ENCODE results near the gene PCARE. TPM values are rescaled to one million over a fixed set of nuclear protein-coding genes. Genes with fewer than 3 reads are reported as not detected.

The PCARE gene
- total RNA-seq, 1 experiment from 2014 or later = not detected

- in situ Hi-C loops (cut with HindIII; ENCODE audit: low sequenced_read_pairs) = no loop called here
- no peak for DNase-seq (ENCODE audit: low spot score)
These were observed 8.0 kb downstream of the PCARE start for GRCh38 chr2:29066271-29066860.

- peak; percentile 9 for DNase-seq (ENCODE audit: low spot score)
- in situ Hi-C loops (cut with HindIII; ENCODE audit: low sequenced_read_pairs) = no loop called here
These were observed 9.1 kb downstream of the PCARE start for GRCh38 chr2:29065068-29065811.

GRCh38 chr2:29064746-29065067 lies 9.6 kb downstream of the PCARE start:
- in situ Hi-C loops (cut with HindIII; ENCODE audit: low sequenced_read_pairs) = no loop called here
- DNase-seq (ENCODE audit: low spot score) = no peak

GRCh38 chr2:29064346-29064715 lies 10.0 kb downstream of the PCARE start:
- DNase-seq (ENCODE audit: low spot score) = no peak

GRCh38 chr2:29063646-29064345 lies 10.5 kb downstream of the PCARE start:
- peak; percentile 15 for DNase-seq (ENCODE audit: low spot score)
- in situ Hi-C loops (cut with HindIII; ENCODE audit: low sequenced_read_pairs) = no loop called here

More at GRCh38 chr2:29064346-29064715, 10.0 kb downstream of the PCARE start:
- in situ Hi-C loops (cut with HindIII; ENCODE audit: low sequenced_read_pairs) = no loop called here

GRCh38 chr2:29063056-29063455 lies 11.3 kb downstream of the PCARE start:
- in situ Hi-C loops (cut with HindIII; ENCODE audit: low sequenced_read_pairs) = no loop called here
- no peak for DNase-seq (ENCODE audit: low spot score)

- DNase-seq (ENCODE audit: low spot score) = no peak
- in situ Hi-C loops (cut with HindIII; ENCODE audit: low sequenced_read_pairs) = no loop called here
These were observed 12.0 kb downstream of the PCARE start for GRCh38 chr2:29062371-29062770.

GRCh38 chr2:29061616-29062015 lies 12.7 kb downstream of the PCARE start:
- in situ Hi-C loops (cut with HindIII; ENCODE audit: low sequenced_read_pairs) = no loop called here

DNA sequence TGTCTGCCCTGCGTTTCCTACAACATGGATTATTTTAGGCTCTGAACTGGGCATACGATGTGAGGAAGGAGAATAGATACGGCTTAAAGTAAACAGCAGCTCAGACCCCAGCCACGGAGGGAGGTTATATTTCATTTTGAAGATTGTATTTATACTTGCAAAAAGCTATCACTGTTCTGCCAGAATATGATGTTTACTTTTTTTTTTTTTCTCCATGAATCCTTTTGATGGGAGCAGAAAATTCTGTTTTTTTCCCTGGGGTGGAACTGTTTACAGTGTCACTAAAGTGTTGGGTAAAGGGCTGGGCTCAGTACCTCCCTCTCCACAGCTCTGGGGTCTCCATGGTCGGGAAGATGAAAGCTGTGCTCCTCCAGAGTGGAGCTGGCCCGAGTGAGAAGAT lies 13.1 kb downstream of the PCARE start:
- in situ Hi-C loops (cut with HindIII; ENCODE audit: low sequenced_read_pairs) = no loop called here

More at GRCh38 chr2:29061616-29062015, 12.7 kb downstream of the PCARE start:
- DNase-seq (ENCODE audit: low spot score) = no peak

GRCh38 chr2:29060441-29060840 lies 13.9 kb downstream of the PCARE start:
- in situ Hi-C loops (cut with HindIII; ENCODE audit: low sequenced_read_pairs) = no loop called here
- DNase-seq (ENCODE audit: low spot score) = no peak

More for the DNA sequence above, 13.1 kb downstream of the PCARE start:
- DNase-seq (ENCODE audit: low spot score) = no peak

GRCh38 chr2:29059624-29060023 lies 14.7 kb downstream of the PCARE start:
- no peak for DNase-seq (ENCODE audit: low spot score)
- in situ Hi-C loops (cut with HindIII; ENCODE audit: low sequenced_read_pairs) = no loop called here

DNA sequence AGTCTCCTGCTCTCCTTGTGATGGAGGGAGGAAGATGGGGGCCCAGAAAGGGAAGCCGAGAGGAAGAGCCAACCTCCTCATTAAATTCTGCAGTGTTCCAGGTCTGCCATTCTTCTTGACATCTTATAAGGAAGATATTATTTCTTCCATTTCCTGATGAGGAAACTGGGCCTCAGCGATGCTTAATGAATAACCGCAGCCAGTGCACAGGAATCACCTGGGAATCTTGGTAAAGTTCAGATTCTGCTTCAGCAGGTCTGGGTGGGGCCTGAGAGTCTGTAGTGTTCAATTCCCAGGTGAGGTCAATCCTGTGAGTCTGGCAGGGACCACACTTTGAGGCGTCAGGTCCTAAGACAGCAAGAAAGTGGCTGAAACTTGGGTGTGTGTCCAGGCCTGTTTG lies 17.3 kb downstream of the PCARE start:
- in situ Hi-C loops (cut with HindIII; ENCODE audit: low sequenced_read_pairs) = no loop called here
- DNase-seq (ENCODE audit: low spot score) = no peak

GRCh38 chr2:29056452-29056851 lies 17.9 kb downstream of the PCARE start:
- in situ Hi-C loops (cut with HindIII; ENCODE audit: low sequenced_read_pairs) = no loop called here

GRCh38 chr2:29055601-29056000 lies 18.7 kb downstream of the PCARE start:
- no peak for DNase-seq (ENCODE audit: low spot score)
- in situ Hi-C loops (cut with HindIII; ENCODE audit: low sequenced_read_pairs) = no loop called here

More at GRCh38 chr2:29056452-29056851, 17.9 kb downstream of the PCARE start:
- DNase-seq (ENCODE audit: low spot score) = no peak

DNA sequence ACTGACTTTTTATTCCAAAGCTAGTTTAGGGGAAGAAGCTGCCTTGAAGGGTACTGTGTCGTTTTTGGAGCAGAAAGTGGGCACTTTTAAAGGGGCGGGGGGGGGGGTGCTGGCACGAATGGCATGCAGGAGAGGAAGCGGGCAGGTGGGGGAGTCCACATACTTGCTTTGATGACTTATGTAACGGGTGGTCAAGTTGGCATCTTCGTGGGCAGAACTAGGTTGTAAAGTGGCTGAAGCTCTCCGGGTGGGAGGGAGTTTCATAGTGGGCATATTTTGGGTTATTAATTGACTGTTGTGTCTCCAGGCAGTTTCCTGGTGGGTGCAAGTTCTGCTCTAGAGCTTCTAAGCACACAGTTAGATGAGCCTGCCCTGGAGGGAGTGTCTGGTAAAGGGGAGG lies 19.9 kb downstream of the PCARE start:
- in situ Hi-C loops (cut with HindIII; ENCODE audit: low sequenced_read_pairs) = no loop called here

DNA sequence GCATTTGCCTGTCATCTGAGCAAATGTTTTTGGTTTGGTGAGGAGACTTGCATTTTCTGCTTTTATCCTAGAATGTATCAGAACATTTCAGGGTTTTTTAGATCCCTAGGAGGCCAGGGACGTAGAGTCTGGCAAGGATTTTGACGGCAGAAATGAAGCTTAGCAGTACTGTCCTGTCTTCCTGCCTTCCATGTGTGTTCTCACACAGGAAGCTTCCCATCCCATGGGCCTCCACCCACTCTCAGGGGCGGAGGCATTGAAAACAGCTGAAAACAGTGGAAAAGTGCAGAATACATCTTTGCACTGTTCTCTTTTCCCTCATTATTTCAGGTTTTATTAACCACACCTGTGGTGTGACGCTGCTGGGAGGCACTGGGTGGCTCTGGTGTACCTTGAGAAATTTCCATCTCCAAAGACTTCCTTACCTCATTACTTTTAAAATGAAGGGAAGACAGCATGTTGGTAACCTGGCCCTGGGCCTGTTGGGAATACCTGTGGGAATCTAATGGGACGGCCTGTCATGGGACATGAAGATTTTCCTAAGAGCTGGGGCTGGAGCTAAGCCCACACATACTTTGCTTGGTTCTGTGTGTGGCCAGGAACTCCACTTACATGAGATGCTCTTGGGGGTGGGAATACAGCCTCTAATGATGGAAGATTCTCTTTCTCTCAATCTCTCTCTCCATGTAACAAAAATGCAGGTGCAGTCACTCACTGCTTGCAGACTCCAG lies 20.5 kb downstream of the PCARE start:
- in situ Hi-C loops (cut with HindIII; ENCODE audit: low sequenced_read_pairs) = no loop called here
- DNase-seq (ENCODE audit: low spot score) = no peak

More for the DNA sequence above, 19.9 kb downstream of the PCARE start:
- DNase-seq (ENCODE audit: low spot score) = no peak

- no peak for DNase-seq (ENCODE audit: low spot score)
- in situ Hi-C loops (cut with HindIII; ENCODE audit: low sequenced_read_pairs) = no loop called here
These were observed 21.1 kb downstream of the PCARE start for GRCh38 chr2:29053223-29053622.

DNA sequence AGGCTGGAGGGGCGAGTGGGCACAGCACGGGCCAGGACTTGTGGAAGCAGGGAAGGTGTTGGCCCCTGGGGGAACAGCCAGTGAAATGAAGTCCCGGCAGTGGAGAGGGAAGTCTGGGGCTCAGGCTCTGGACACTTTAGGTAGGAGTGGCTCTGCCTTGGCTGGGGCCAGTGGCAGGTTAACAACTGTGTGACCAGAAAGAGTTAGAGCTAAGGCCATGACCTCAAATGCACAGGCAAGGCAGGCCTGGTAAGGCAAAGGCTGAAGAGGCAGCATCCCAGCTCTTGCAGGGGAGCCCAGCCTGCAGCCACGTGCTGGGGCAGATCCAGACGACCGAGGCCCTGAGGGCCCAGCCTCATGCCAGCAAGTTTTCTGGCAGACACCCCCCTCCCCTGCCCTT lies 21.5 kb downstream of the PCARE start:
- in situ Hi-C loops (cut with HindIII; ENCODE audit: low sequenced_read_pairs) = no loop called here
- no peak for DNase-seq (ENCODE audit: low spot score)

DNA sequence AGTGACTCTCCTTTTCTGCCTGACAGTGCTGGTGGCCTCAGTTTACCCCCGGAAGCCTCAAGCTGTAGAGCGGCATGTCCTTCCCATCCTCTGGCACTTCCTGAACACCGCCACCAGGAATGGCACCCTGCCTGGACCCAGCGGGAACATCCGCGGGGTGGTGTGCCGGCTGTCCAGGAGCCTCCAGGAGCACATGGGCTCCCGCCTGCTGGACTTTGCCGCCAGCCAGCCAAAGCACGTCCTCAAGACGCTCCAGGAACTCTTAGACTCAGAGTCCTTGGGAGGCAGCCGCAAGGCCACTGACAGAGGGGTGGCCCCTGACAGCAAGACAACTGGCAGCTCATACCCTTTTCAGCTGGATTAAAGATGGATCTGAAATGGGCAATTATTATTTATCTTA lies 22.6 kb downstream of the PCARE start:
- DNase-seq (ENCODE audit: low spot score) = no peak
- in situ Hi-C loops (cut with HindIII; ENCODE audit: low sequenced_read_pairs) = no loop called here

GRCh38 chr2:29050591-29050990 lies 23.7 kb downstream of the PCARE start:
- in situ Hi-C loops (cut with HindIII; ENCODE audit: low sequenced_read_pairs) = no loop called here
- DNase-seq (ENCODE audit: low spot score) = no peak
